Measurements from ENCODE around the gene PARD3B. TPM values are rescaled to one million over a fixed set of nuclear protein-coding genes. Genes with fewer than 3 reads are reported as not detected.

Gene PARD3B
- total and polyA plus RNA-seq, 2 of the 4 experiments (the other 2 are of a cell fraction), result 3.3 to 15.6 TPM

DNA sequence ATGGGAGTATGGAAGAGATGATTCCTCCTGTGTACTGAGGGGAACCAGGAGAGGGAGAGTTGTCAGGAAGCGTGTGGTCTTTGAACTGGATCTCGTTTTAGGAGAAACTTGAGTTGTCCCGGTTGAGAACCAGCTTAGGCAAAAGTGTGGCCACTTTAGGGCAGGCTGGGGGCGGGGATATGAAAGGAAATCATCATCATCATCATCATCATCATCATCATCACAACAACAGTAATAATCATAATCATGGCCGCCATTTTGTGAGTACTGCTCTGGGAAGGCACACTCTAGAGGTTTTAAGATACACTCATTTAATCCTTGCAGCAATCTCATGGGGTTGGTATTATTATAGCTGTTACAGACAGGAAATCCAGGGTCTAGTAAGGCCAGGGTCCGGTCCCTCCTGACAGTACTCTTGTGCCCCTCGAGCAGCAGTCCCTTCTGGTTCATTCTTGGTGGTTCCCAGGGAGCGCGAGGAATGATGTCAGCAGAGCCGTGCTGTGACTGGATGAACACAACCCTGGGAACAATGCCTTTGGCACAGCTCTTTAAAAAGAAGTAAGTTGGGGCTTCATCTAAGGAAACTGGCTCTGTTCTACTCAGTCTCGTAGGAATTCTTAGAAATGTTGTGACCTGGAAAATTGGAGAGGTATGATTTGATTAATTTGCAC lies 33.8 kb downstream of the PARD3B start:
- Histone ChIP-seq H3K36me3 (ENCODE audit: control insufficient read depth, insufficient read depth, low read length) (no peaks in the 10 kb centered on the region; the same call in 1 of the 2 replicates), H3K56ac (ENCODE audit: extremely low read depth, insufficient read depth, low read length) (no peak overlapping the region), H3K14ac (replicated peaks; ENCODE audit: low read depth, low read length) (no peak overlapping the region), H3K18ac (ENCODE audit: low read depth, low read length) (no peak overlapping the region), H3K9ac (ENCODE audit: low read depth, low read length) (no peak overlapping the region), H3K23ac (ENCODE audit: low read depth, low read length) (no peak overlapping the region), H3K4me2 (ENCODE audit: low read depth, low read length) (no peak overlapping the region), H3K79me1 (ENCODE audit: low read depth in 1 of 2, low read length in 2 of 2) (peaks cover 44 to 61% of the 10 kb centered on the region in 2 experiments), H3K4ac (ENCODE audit: low read depth, low read length) (no peak overlapping the region), H2BK20ac (ENCODE audit: low read depth, low read length) (no peak overlapping the region), H3K27me3 (ENCODE audit: control insufficient read depth, insufficient read depth, low read length) (no peaks in the 10 kb centered on the region), H3K9me1 (ENCODE audit: insufficient read depth, low read length) (peaks cover 3% of the 10 kb centered on the region; the same call in 1 of the 2 replicates), H4K8ac (ENCODE audit: low read depth in 2 of 2, low read length in 2 of 2) (no peak overlapping the region), H2AK9ac (replicated peaks; ENCODE audit: low read depth, low read length, poor library complexity) (no peak overlapping the region), H4K91ac (ENCODE audit: insufficient read depth, low read depth, low read length) (no peak overlapping the region), H2AFZ (replicated peaks; ENCODE audit: low read length, poor library complexity) (no peak overlapping the region), H2BK120ac (ENCODE audit: low read depth, low read length) (no peak overlapping the region), H3K9me3 (ENCODE audit: control insufficient read depth, insufficient read depth, low read length) (no peaks in the 10 kb centered on the region), H3K4me1 (ENCODE audit: control insufficient read depth, insufficient read depth, low read length) (no peaks in the 10 kb centered on the region), H3K4me3 (ENCODE audit: insufficient read depth, low read depth, low read length) (no peak overlapping the region), H3K27ac (ENCODE audit: insufficient read depth, low read length) (no peak overlapping the region), H2BK15ac (ENCODE audit: low read depth, low read length) (no peak overlapping the region), H4K5ac (ENCODE audit: low read depth, low read length) (no peak overlapping the region), H2AK5ac (ENCODE audit: low read depth, low read length) (no peak overlapping the region), H2BK5ac (ENCODE audit: low read depth, low read length, poor library complexity, severe bottlenecking) (no peak overlapping the region), H4K20me1 (ENCODE audit: insufficient read depth, low read length) (peaks cover 4% of the 10 kb centered on the region)
- BruUV-seq (replicated peaks), result no TSS peak
- ChIA-PET POLR2A (ENCODE audit: unreplicated experiment) (no interaction called here), CTCF (no interaction called here)
- WGBS, 2 experiments (ENCODE audit: extremely low coverage in 2 of 2, insufficient read length in 1 of 2), result 98% methylated on average over 6 of the region's 11 CpGs; no CpG with 5 or more reads in 1 of the 2 experiments
- intact Hi-C loops (cut with micrococcal nuclease) (no loop called here), dilution Hi-C loops (cut with HindIII; ENCODE audit: low sequenced_read_pairs, unreplicated experiment) (no loop called here), in situ Hi-C loops (cut with MboI; ENCODE audit: low sequenced_read_pairs) (no loop called here)
- TF ChIP-seq, protein P1, sequence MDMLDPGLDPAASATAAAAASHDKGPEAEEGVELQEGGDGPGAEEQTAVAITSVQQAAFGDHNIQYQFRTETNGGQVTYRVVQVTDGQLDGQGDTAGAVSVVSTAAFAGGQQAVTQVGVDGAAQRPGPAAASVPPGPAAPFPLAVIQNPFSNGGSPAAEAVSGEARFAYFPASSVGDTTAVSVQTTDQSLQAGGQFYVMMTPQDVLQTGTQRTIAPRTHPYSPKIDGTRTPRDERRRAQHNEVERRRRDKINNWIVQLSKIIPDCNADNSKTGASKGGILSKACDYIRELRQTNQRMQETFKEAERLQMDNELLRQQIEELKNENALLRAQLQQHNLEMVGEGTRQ (IDR thresholded peaks at IDR 0.05; ENCODE audit: low read depth, low read length), result no peak
- TF ChIP-seq, protein P2, sequence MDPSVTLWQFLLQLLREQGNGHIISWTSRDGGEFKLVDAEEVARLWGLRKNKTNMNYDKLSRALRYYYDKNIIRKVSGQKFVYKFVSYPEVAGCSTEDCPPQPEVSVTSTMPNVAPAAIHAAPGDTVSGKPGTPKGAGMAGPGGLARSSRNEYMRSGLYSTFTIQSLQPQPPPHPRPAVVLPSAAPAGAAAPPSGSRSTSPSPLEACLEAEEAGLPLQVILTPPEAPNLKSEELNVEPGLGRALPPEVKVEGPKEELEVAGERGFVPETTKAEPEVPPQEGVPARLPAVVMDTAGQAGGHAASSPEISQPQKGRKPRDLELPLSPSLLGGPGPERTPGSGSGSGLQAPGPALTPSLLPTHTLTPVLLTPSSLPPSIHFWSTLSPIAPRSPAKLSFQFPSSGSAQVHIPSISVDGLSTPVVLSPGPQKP (IDR thresholded peaks at IDR 0.05; ENCODE audit: borderline replicate concordance, low read depth, low read length), result no peak
- TF ChIP-seq, protein P3, sequence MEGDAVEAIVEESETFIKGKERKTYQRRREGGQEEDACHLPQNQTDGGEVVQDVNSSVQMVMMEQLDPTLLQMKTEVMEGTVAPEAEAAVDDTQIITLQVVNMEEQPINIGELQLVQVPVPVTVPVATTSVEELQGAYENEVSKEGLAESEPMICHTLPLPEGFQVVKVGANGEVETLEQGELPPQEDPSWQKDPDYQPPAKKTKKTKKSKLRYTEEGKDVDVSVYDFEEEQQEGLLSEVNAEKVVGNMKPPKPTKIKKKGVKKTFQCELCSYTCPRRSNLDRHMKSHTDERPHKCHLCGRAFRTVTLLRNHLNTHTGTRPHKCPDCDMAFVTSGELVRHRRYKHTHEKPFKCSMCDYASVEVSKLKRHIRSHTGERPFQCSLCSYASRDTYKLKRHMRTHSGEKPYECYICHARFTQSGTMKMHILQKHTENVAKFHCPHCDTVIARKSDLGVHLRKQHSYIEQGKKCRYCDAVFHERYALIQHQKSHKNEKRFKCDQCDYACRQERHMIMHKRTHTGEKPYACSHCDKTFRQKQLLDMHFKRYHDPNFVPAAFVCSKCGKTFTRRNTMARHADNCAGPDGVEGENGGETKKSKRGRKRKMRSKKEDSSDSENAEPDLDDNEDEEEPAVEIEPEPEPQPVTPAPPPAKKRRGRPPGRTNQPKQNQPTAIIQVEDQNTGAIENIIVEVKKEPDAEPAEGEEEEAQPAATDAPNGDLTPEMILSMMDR (conservative IDR thresholded peaks at IDR 0.05; ENCODE audit: low read depth, low read length), result no peak
- DNase-seq, result no peak
- ATAC-seq (ENCODE audit: low read depth), result no peak
